GM20431 (cell line): ENCODE results near the gene NLRP2B.
"Not testable (repeated sequence)": the region's sequence is repeated elsewhere in the genome, so short reads cannot be mapped to it uniquely, and the experiment has no call there.

Source experiments
- in situ Hi-C: fragments of 300-500 bp; cut with MseI, MboI; formaldehyde crosslinking; loops from one replicate; pipeline ENCODE4 v1.15.0; 2020; ENCODE audit warnings: low sequenced_read_pairs; ENCODE audit not compliant: unreplicated experiment

The NLRP2B gene

DNA sequence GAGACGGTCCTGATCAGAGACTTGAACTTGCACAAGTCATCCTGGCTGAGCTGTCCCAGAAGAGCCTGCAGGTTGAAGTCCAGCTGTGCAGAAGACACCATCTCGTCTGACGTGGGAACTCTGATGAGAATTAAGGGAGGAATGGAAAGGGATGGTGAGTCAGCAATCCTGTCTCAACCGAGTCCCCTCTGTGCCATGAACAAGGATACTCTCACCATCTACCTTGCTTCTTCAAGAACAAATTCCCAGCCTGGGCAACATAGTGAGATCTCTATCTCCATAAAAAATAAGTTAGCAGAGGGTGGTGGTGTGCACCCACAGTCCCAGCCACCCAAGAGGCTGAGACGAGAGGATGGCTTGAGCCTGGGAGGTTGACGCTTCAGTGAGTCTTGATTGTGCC, at the start of gene NLRP2B:
NLRP2B (minus strand) TSS at position 101 of the 400 bp plus-strand sequence.
- in situ Hi-C loops, result no loop called here

DNA sequence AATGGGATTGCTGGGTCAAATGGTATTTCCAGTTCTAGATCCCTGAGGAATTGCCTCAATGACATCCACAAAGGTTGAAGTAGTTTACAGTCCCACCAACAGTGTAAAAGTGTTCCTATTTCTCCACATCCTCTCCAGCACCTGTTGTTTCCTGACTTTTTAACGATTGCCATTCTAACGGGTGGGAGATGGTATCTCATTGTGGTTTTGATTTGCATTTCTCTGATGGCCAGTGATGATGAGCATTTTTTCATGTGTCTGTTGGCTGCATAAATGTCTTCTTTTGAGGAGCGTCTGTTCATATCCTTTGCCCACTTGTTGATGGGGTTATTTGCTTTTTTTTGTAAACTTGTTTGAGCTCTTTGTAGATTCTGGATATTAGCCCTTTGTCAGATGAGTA, 45.9 kb upstream of the NLRP2B start:
- in situ Hi-C loops, result not testable (repeated sequence)

DNA sequence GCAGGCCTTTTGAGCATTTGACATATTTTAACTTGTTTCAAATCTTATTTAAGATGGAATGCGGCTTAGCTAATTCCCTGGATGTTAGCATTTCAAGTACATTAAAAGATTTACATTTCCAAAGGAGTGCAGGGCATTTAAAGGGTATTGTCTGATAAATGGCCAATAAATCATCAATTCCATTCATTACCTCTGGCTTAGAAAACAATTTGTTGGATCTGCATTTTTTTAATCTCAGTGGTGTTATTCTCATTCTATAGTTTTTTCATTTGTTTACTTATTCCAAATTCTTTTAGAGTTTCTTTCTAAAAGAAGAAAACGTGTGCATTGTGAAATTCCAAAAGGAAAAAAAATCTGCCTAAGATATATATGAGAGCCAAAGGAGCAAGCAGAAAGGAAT, 1.3 kb upstream of the NLRP2B start:
- in situ Hi-C loops, result no loop called here

DNA sequence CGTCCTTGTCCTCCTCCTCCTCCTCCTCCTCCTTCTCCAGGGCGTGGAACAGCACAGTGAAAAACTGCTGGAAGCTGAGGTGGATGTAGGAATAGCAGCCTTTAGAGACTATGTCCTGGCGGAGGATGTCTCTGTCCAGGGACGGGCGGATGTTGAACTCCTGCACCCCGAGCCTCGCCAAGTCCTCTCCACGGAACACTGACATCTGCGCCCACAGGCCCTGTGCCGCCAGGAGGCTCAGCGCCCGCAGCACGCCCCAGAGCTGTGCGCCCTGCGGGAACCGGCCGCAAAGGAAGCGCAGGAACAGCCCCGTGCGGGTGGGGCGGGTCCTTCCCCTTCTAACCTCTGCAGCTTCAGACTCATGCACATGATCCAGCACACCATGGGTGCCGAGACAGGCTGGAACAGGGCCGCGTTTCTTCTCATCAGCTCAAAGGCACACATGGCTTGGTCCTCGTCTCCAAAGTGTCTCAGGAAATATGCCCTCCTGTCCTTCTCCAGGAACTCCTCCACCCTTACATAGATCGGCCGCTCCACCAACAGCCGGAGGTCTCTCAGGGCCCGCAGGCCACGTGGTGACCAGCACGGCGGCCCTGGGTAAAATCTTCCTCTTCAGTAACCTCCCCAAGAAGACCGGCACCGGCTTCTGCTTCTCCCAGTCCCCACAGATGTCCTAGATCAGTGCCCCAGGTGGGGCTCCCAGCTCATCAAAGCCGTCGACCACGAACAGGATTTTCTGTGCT, 1.2 kb downstream of the NLRP2B start:
- in situ Hi-C loops, result no loop called here

DNA sequence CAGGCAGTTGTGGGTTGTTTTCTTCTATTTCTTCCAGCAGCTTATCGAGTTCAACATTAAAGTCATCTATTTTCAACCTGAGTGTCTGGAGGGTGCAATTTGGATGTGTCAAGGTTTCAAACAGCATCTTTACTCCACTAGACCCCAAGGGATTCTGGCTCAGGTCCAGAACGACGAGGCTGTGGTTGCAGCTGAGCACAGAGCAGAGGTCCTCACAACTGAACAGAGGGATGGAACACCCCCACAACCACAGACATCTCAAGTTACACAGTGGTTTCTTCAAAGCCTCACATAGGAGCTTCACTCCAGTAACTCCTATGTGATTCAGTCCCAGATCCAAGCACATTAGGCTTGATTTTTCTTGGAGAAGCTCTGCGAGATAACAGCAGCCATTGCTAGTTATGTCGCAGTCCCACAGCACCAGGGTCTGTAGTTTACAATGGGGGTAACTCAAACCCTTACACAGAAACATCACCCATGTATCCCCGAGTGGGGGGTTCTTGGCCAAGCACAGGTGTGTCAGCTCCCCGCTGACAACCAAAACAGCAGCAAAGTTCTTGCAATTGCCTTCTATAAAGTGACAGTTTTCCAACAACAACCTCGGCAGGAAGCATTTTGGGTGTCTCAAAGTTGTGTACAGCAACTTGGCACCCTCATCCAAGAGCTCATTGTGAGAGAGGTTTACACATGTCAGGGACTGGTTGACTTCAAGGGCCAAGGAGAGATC, 2.8 kb downstream of the NLRP2B start:
- in situ Hi-C loops, result no loop called here

DNA sequence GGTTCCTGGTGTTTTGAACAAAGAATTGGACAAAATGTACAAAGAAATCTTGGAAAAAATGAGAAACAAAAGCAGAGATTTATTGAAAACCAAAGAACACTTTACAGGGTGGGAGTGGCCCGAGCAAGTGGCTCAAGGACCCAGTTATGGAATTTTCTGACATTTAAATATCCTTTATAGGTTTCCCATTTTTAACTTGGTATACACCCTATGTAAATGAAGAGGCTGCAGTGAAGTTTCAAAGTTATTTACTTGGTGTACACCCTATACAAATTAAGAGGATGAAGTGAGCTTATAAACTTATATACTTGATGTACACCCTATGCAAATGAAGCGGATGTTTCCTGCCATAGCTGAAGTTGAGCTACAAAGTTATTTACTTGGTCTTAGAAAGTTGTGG, 4.7 kb downstream of the NLRP2B start:
- in situ Hi-C loops, result no loop called here

DNA sequence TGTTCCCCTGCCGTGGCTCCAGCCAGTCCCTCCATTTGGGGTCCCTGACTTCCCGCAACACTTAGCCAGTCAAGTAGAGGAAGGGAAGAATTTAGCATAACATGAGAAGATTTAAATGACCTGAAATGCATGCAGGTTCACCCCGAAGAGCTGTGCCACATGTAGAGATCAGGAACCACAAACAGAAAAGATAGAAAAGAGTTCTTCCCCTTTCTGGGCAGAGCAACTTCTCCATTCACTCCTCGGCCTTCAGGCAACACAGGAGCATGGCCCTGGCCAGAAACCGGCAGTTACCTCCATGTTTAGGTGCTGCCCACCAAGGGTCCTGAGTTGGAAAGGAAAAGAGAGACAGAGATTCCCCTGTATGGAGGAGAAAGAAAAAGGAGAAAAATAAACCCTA, 5.2 kb downstream of the NLRP2B start:
- in situ Hi-C loops, result no loop called here

DNA sequence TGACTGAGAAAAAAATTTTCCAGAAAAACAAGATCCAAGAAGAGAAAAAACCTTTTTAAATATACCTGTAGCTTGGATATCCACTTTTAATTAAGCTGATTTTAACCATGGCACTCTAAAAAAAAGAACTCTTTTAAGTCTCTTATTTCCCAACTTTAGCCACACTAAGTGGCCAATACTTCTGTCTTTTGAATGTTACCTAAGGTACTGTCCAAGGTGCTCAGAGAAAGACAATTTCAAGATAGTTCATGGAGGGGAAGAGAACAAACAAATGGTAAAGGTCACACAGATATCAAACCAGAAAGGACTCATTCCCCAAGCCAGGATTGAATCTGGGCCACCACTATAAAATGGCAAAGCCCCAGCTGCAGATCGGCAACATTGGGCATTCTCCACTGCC, 10.1 kb downstream of the NLRP2B start:
- in situ Hi-C loops, result no loop called here

DNA sequence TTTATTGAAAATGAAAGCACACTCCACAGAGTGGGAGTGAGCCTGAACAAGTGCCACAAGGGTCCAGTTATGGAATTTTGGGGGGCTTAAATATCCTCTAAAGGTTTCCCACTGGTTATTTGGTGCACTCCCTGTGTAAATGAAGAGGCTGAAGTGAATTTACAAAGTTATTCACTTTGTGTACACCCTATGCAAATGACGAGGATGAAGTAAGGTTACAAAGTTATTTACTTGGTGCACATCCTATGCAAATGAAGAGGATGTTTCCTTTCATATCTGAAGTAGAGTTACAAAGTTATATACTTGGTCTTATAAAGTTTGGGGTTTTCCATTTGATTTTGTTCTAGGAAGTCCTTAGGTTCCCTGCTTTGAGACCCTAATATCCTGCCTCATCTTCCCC, 13.1 kb downstream of the NLRP2B start:
- in situ Hi-C loops, result no loop called here

DNA sequence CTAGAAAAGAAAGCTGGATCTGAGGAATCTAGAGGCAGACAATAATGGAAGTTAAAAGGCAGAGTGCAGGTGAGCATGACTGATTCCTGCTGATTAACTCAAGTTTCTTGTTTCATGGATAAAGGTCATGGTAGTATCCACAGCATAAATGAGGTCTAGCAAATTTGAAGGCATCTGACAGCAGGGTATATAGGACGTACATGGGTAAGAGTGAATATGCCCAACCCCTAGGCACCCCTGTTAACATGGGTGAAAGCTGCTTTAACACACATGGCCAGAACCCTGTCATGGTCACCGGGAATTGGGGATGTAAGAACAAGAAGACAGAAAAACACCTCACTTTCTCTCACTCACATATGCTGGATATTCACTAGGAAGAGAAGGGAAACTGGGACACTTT, 25.0 kb downstream of the NLRP2B start:
- in situ Hi-C loops, result no loop called here

DNA sequence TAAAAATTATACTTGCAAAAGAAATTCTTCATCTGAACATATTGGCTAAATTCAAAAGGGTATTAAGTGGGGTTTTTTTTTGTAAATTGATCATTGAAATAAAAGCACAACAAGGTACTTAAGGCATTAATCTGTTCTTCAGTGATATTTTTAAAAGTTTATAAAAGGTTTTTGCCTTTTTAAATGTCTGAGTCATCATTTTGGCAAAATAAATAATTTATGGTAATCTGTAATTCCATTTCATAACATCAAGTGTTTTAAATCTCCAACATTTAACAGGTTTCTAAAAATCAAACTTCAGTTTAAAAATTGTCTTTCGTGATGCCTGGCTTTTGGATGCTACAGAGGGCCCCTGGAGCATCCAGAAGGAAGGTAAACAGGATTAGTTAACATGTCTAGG, 27.4 kb downstream of the NLRP2B start:
- in situ Hi-C loops, result no loop called here

DNA sequence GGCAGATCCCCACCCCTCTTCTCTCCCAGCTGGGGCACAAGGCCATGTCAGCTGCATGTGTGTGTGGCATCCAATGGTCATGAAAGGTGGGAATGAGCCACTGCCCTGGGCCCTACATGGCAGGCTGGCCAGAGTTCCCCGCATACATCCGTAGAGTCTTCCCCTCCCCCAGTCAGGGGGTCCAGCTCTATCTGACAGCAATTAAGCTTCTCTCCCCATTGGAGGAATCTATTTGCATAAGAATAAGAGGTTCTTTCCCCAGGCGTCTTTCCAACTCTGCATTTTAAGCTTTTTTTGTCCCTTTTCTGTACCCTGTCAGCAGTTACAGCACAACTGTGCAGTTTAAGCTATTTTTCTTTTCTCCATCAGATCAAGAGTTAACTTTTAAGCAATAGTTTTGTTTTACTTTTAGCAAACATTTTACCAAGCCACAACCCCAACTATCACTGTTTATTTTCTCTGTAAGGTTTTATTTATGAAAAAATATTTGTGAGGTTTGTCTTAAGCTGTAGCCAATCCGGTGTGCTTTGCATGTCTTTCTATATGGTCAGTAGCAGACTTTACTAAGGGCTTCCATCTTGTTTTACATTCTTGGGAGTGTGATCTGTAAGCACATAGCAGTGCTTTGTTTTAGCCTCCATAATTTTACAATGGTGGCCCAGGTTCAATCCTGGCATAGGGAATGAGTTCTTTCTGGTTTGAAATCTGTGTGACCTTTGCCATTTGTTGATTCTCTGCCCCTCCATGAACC, 28.7 kb downstream of the NLRP2B start:
- in situ Hi-C loops, result no loop called here

DNA sequence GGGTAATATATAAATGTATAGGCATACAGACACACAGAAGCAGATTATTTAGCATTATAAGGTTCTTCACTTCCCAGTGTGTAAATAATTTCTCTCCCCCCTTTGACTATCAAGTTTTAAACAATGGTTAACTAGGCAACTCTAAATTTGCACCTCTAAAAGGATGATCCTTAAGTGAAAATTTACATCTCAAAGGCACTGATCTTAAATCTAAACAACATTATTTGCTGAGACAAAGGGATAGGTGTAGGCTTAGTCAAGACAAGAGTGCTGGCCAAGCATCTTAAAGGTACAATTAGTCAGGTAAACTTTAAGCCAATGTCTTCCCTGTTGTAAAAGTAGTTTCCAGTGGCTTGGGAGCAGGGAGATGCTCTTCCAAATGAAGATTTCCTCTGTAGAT, 33.0 kb downstream of the NLRP2B start:
- in situ Hi-C loops, result no loop called here

DNA sequence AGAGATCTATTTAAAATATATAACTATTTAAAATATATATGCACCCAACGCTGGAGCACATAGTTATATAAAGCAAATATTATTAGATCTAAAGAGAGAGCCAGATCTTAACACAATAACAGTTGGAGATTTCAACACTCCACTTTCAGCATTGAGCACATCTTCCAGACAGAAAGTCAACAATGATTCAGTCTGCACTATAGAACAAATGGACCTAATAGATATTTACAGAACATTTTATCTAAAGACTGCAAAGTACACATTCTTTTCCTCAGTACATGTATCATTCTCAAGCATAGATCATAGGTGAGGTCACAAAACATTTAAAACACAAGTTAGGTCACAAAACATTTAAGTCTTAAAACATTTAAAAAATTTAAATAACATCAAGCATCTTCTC, 36.4 kb downstream of the NLRP2B start:
- in situ Hi-C loops, result no loop called here

DNA sequence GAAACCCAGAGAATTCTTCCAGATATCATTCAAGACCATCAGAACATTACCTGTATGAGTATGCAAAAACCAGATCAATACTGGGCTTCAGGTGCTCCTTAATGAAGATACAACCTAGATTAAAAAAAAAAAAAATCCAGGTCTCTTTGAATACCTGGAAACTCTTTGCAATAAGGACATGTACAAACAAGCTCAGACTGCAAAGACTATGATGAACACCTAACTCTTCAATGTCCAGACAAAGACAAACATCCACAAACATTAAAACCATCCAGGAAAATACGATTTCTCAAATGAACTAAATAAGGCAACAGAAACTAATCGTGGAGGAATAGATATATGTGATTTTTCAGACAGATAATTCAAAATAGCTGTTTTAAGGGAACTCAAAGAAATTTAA, 38.7 kb downstream of the NLRP2B start:
- in situ Hi-C loops, result no loop called here

DNA sequence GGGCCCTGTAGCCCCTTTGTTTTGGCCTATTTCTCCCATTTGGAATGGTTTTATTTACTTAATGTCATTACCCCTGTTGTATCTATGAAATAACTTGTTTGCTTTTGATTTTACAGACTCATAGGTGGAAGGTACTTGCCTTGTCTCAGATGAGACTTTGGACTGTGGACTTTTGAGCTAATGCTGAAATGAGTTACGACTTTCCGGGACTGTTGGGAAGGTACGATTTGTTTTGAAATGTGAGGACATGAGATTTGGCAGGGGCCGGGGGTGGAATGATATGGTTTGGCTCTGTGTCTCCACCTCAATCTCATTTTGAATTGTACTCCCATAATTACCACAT, 39.4 kb downstream of the NLRP2B start:
- in situ Hi-C loops, result no loop called here

DNA sequence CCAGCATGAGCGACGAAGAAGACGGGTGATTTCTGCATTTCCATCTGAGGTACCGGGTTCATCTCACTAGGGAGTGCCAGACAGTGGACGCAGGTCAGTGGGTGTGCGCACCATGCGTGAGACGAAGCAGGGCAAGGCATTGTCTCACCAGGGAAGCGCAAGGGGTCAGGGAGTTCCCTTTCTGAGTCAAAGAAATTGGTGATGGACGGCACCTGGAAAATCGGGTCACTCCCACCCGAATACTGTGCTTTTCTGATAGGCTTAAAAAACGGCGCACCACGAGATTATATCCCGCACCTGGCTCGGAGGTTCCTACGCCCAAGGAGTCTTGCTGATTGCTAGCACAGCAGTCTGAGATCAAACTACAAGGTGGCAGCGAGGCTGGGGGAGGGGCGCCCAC, 50.6 kb downstream of the NLRP2B start:
- in situ Hi-C loops, result not testable (repeated sequence)
